Stimulated activated CD4-positive, alpha-beta T cell treated with anti-CD3 and anti-CD28 coated beads, TNF-alpha, amount 100 ng/mL, for 24 hours (primary cell): ENCODE results near the gene SOX5.

Source experiments
- DNase-seq, 3 experiments: peaks; one replicate each; pipeline ENCODE4 v3.0.0-alpha.2; 2020; ENCODE audit warnings: low read depth in 3 of 3

The SOX5 gene

GRCh38 chr12:23686095-23686494, 263.4 kb downstream of the SOX5 start:
- DNase-seq = no peak

GRCh38 chr12:23684121-23684520, 265.3 kb downstream of the SOX5 start:
- no peak for DNase-seq

GRCh38 chr12:23681237-23681636, 268.2 kb downstream of the SOX5 start:
- DNase-seq = no peak

GRCh38 chr12:23674064-23674463, 275.4 kb downstream of the SOX5 start:
- DNase-seq = no peak

GRCh38 chr12:23671881-23672280, 277.6 kb downstream of the SOX5 start:
- no peak for DNase-seq

GRCh38 chr12:23670684-23671083, 278.8 kb downstream of the SOX5 start:
- no peak for DNase-seq

GRCh38 chr12:23669691-23670090, 279.8 kb downstream of the SOX5 start:
- no peak for DNase-seq

- no peak for DNase-seq
Observed at GRCh38 chr12:23666866-23667265, 282.6 kb downstream of the SOX5 start.

GRCh38 chr12:23662966-23663365, 286.5 kb downstream of the SOX5 start:
- no peak for DNase-seq

GRCh38 chr12:23659131-23659530, 290.3 kb downstream of the SOX5 start:
- DNase-seq = no peak

GRCh38 chr12:23657598-23657997, 291.9 kb downstream of the SOX5 start:
- DNase-seq = no peak

- DNase-seq = no peak
Observed at GRCh38 chr12:23655884-23656283, 293.6 kb downstream of the SOX5 start.

GRCh38 chr12:23655112-23655511, 294.4 kb downstream of the SOX5 start:
- DNase-seq = no peak

- DNase-seq = no peak
Observed at GRCh38 chr12:23648546-23648945, 300.9 kb downstream of the SOX5 start.

GRCh38 chr12:23640754-23641153, 308.7 kb downstream of the SOX5 start:
- DNase-seq = no peak

GRCh38 chr12:23634344-23634743, 315.1 kb downstream of the SOX5 start:
- no peak for DNase-seq

- no peak for DNase-seq
Observed at GRCh38 chr12:23631786-23632377, 317.6 kb downstream of the SOX5 start.

- DNase-seq = no peak
Observed at GRCh38 chr12:23630524-23630923, 318.9 kb downstream of the SOX5 start.

- DNase-seq = no peak
Observed at GRCh38 chr12:23628806-23629205, 320.7 kb downstream of the SOX5 start.

- no peak for DNase-seq
Observed at GRCh38 chr12:23626791-23627190, 322.7 kb downstream of the SOX5 start.

GRCh38 chr12:23621900-23622299, 327.6 kb downstream of the SOX5 start:
- DNase-seq = no peak

GRCh38 chr12:23618718-23619117, 330.8 kb downstream of the SOX5 start:
- no peak for DNase-seq

GRCh38 chr12:23617749-23618148, 331.7 kb downstream of the SOX5 start:
- no peak for DNase-seq

- no peak for DNase-seq
Observed at GRCh38 chr12:23614280-23614679, 335.2 kb downstream of the SOX5 start.
